Left renal pelvis (tissue), 4 donors: ENCODE results near the gene KCNF1. TPM values are rescaled to one million over a fixed set of nuclear protein-coding genes. Genes with fewer than 3 reads are reported as not detected.

Experiments used
- DNase-seq, 4 donors: peaks; one replicate each; pipeline ENCODE4 v3.0.0-alpha.2; 2013; ENCODE audit warnings: low read depth in 4 of 4, low spot score in 3 of 4
- polyA plus RNA-seq, 4 donors: library from polyadenylated mRNA; unstranded; fragments of 120-200 nt; gene quantifications; one replicate each; pipeline ENCODE4 v1.2.1, GENCODE V29; 2013; ENCODE audit not compliant: insufficient read length in 4 of 4

Gene KCNF1
- polyA plus RNA-seq, 4 donors, result 0.70 to 1.1 (median 0.78) TPM

DNA sequence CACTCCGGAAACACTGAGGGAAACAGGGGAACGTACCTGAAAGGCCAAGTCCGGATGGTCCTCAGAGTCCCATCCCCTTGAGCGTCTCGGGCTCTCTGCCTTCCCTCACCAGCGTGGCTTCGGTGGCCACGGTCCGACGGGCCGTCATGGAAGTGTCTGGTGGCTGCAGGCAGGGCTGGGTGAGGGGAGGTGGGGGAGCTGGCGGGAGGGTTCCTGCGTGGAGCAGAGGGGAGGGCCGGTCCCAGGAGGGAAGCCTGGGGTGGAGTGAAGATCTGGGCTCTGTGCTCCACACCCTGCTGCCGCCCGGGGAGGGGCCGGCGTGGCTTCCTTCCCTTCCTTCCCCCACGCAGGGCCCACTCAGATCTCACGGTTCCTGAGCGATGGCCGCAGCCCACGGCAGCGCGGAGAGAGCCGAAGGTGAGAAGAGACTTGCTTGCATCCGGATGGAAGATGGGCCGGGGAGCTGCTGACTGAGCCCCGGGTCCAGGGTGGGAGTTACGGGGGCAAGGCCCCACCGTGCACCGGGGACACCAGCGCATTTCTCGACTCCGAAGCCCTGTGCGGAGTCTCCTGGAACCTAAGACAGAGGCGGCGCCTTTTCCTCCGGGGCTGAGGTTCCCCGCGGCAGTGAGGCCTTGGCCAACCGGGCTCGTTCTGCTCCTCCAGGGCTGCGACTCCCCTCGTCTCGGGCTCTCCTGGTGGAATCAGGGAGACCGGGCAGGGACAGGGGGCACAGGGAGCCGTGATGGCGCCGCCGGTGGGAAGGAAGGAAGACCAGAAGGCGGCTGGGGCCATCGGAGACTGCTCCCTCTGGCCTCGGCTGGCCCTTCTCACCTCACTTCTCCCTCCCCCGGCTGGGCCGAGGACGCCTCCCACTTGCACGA is 49.1 kb downstream of the KCNF1 start:
- DNase-seq, result no peak

DNA sequence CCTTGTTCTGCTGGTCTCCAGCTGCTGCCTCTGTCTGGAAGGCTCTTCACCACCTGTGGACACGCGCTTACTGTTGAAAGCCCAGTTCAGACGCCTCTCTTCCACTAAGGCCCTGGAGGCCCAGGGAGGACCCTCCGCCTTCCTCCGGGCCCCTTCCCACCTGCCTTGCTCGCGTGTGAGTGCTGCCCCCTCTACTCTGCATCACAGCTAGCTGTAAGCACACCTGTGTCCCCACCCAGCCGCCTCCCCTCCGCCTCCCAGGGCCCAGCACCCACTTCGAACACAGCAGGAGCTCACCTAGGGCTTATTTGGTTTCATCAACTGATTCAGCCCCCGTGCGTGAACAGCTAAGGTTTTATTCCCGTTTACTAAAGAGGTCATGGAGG is 49.7 kb downstream of the KCNF1 start:
- no peak for DNase-seq

DNA sequence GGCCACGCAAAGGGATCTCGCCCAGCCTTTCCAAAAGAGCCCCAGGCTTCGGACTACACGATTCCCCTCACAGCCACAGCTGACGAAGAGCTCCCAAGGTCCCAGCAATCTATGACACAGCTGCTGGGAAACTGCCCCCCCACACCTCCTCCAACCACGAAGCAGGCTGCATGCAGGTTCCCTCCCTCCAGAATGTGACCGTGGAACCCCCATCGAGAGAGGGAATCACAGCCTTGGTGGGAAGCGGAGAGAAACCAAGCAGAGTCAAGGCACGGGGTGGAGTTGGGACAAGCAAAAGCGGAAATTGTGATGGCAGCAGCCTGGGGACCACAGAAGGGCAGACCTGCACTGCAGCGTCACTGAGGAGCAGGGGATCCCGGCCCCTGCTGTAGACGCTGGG is 50.3 kb downstream of the KCNF1 start:
- DNase-seq, result no peak

DNA sequence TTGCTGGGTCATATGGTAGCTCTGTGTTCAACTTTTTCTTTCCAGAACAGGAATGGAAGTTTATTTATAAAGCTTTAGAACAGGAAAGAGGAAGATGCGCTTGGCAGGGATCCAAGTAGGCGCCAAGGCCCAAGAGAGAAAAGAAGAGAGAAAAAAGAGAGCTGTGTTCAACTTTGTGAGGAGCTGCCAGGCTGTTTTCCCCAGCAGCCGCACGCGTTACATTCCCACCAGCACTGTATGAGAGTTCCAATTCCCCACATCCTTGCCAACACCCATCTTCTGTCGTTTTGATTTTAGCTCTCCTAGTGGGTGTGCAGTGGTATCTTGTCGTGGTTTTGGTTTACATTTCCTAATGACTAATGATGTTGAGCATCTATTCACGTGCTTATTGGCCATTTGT is 51.4 kb downstream of the KCNF1 start:
- no peak for DNase-seq

Other genes with a start within 250 kb of the KCNF1 start
- gene NOL10, start 222.0 kb upstream of the KCNF1 start, polyA plus RNA-seq, result 10 to 100 TPM; 22.3 to 34.4 (median 29.8) TPM
- 1 to 10 TPM; 1.5 to 9.8 (median 6.4) TPM for gene ATP6V1C2, start 190.3 kb upstream of the KCNF1 start, polyA plus RNA-seq
- gene PDIA6, start 99.1 kb upstream of the KCNF1 start, polyA plus RNA-seq, result 100 to 1,000 TPM; 246 to 388 (median 344) TPM
- gene SLC66A3, start 243.5 kb downstream of the KCNF1 start, polyA plus RNA-seq, result 10 to 100 TPM; 21.1 to 27.5 (median 23.7) TPM